H1 (cell line): ENCODE measurements around the gene C12orf43. TPM values are rescaled to one million over a fixed set of nuclear protein-coding genes. Genes with fewer than 3 reads are reported as not detected.

Experiments
- CTCF ChIA-PET: fragments of 300-600 bp; sonication (Branson Sonifier 250); formaldehyde crosslinking; loops from one replicate; lab custom pipeline; 2021; ENCODE audit not compliant: partially characterized antibody; lab: Charles Lee
- POLR2A ChIA-PET: fragments of 300-600 bp; sonication (Branson Sonifier 250); formaldehyde crosslinking; loops from one replicate; lab custom pipeline; 2021; ENCODE audit warnings: inconsistent platforms; ENCODE audit not compliant: partially characterized antibody; lab: Charles Lee
- DNase-seq, 2 experiments: peaks; one replicate each; pipeline versions ENCODE4 v3.0.0 to v3.0.0-alpha.2; 2010 to 2022; ENCODE audit warnings: low spot score in 2 of 2, low read depth in 1 of 2, mixed read lengths in 1 of 2
- FAIRE-seq: peaks from 2 replicates; lab custom pipeline; 2011; peaks lifted over from hg19 to GRCh38; lab: Jason Lieb, UNC
- H2AFZ ChIP-seq: 2 replicates; pipeline ENCODE4 v1.8.1; 2012; ENCODE audit warnings: low read length, inconsistent platforms
- H2AK5ac ChIP-seq: 2 replicates; pipeline ENCODE4 v1.6.1; 2013; ENCODE audit warnings: low read depth, low read length
- H2BK120ac ChIP-seq: replicated peaks from 2 replicates; pipeline ENCODE3; 2013; ENCODE audit warnings: low read depth, low read length, inconsistent platforms
- H2BK12ac ChIP-seq: 2 replicates; pipeline ENCODE4 v1.6.1; 2013; ENCODE audit warnings: low read depth, low read length
- H2BK15ac ChIP-seq: 2 replicates; pipeline ENCODE4 v1.6.1; 2013; ENCODE audit warnings: low read length
- H2BK20ac ChIP-seq: 2 replicates; pipeline ENCODE4 v1.6.1; 2013; ENCODE audit warnings: low read length
- H2BK5ac ChIP-seq: 2 replicates; pipeline ENCODE4 v1.6.1; 2013; ENCODE audit warnings: low read depth, low read length
- H3K14ac ChIP-seq: 2 replicates; pipeline ENCODE4 v1.6.1; 2013; ENCODE audit warnings: inconsistent platforms; ENCODE audit not compliant: insufficient read length
- H3K18ac ChIP-seq: 2 replicates; pipeline ENCODE4 v1.6.1; 2013; ENCODE audit warnings: low read length; ENCODE audit errors: extremely low read depth
- H3K23ac ChIP-seq: 2 replicates; pipeline ENCODE4 v1.6.1; 2013; ENCODE audit warnings: inconsistent platforms; ENCODE audit not compliant: insufficient read length
- H3K23me2 ChIP-seq: 2 replicates; pipeline ENCODE4 v1.6.1; 2013; ENCODE audit warnings: low read depth, low read length
- H3K27ac ChIP-seq: 2 replicates; pipeline ENCODE4 v1.6.1; 2011; ENCODE audit warnings: low read depth, low read length, inconsistent platforms
- H3K27me3 ChIP-seq, 4 experiments: replicated peaks in 1 of 4; 1 replicate in 1 of 4; 2 replicates in 3 of 4; pipeline versions ENCODE4 v1.6.1 to v1.8.1; 2011 to 2013; ENCODE audit warnings: low read length in 3 of 4, mild to moderate bottlenecking in 3 of 4, inconsistent platforms in 2 of 4, mixed read lengths in 2 of 4, moderate library complexity in 1 of 4; ENCODE audit not compliant: control insufficient read depth in 3 of 4, insufficient read depth in 3 of 4; ENCODE audit errors: extremely low read depth in 1 of 4
- H3K36me3 ChIP-seq, 4 experiments: 2 replicates each; pipeline versions ENCODE4 v1.6.1 to v1.8.1; 2011 to 2013; ENCODE audit warnings: mild to moderate bottlenecking in 4 of 4, low read length in 3 of 4, moderate library complexity in 2 of 4, control low read depth in 1 of 4, inconsistent platforms in 1 of 4; ENCODE audit not compliant: insufficient read depth in 4 of 4, control insufficient read depth in 2 of 4
- H3K4ac ChIP-seq: replicated peaks from 2 replicates; pipeline ENCODE3; 2013; ENCODE audit warnings: low read length, low read depth, mixed read lengths, inconsistent platforms; ENCODE audit not compliant: insufficient read length
- H3K4me1 ChIP-seq, 4 experiments: replicated peaks in 1 of 4; 1 replicate in 1 of 4; 2 replicates in 3 of 4; pipeline versions ENCODE4 v1.6.1 to v1.8.1; 2011 to 2013; ENCODE audit warnings: low read length in 3 of 4, inconsistent platforms in 2 of 4, mixed read lengths in 1 of 4; ENCODE audit not compliant: insufficient read depth in 4 of 4, control insufficient read depth in 3 of 4
- H3K4me2 ChIP-seq, 2 experiments: 2 replicates each; pipeline versions ENCODE4 v1.6.1 to v1.8.1; 2011 to 2013; ENCODE audit warnings: low read depth in 2 of 2, low read length in 2 of 2, control low read depth in 1 of 2, inconsistent platforms in 1 of 2, mild to moderate bottlenecking in 1 of 2; ENCODE audit not compliant: insufficient read depth in 1 of 2
- H3K4me3 ChIP-seq, 4 experiments: fragments of 200-600, 300-600 bp in 1 of 4; sonication (generic), shearing (Covaris generic), sonication (Bioruptor Twin) in 1 of 4; 2 replicates each; pipeline versions ENCODE4 v1.5.1 to v1.8.1; 2011 to 2016; ENCODE audit warnings: low read length in 4 of 4, low read depth in 3 of 4, control low read depth in 2 of 4, inconsistent platforms in 2 of 4, mild to moderate bottlenecking in 2 of 4, mixed read lengths in 1 of 4, moderate library complexity in 1 of 4; ENCODE audit not compliant: insufficient read depth in 2 of 4; ENCODE audit errors: extremely low read depth in 1 of 4
- H3K56ac ChIP-seq: replicated peaks from 2 replicates; pipeline ENCODE3; 2013; ENCODE audit warnings: low read depth, mild to moderate bottlenecking, mixed read lengths, low read length, inconsistent platforms; ENCODE audit not compliant: insufficient read length
- H3K79me1 ChIP-seq: 2 replicates; pipeline ENCODE4 v1.6.1; 2013; ENCODE audit warnings: low read depth, low read length, control low read depth
- H3K79me2 ChIP-seq, 2 experiments: 2 replicates each; pipeline versions ENCODE4 v1.6.1 to v1.8.1; 2012 to 2013; ENCODE audit warnings: low read length in 2 of 2, mild to moderate bottlenecking in 2 of 2, inconsistent platforms in 1 of 2; ENCODE audit not compliant: insufficient read depth in 2 of 2, control insufficient read depth in 1 of 2
- H3K9ac ChIP-seq, 4 experiments: replicated peaks in 1 of 4; 1 replicate in 1 of 4; 2 replicates in 3 of 4; pipeline versions ENCODE4 v1.6.1 to v1.8.1; 2011 to 2013; ENCODE audit warnings: low read depth in 3 of 4, low read length in 3 of 4, control low read depth in 2 of 4, mild to moderate bottlenecking in 2 of 4, moderate library complexity in 2 of 4, inconsistent platforms in 1 of 4; ENCODE audit errors: extremely low read depth in 1 of 4
- H3K9me3 ChIP-seq, 2 experiments: 2 replicates each; pipeline versions ENCODE4 v1.6.1 to v1.8.1; 2012 to 2013; ENCODE audit warnings: mild to moderate bottlenecking in 2 of 2, moderate library complexity in 2 of 2, control low read depth in 1 of 2, inconsistent platforms in 1 of 2, low read depth in 1 of 2, low read length in 1 of 2, mixed read lengths in 1 of 2; ENCODE audit not compliant: insufficient read depth in 2 of 2
- H4K20me1 ChIP-seq, 2 experiments: replicated peaks in 1 of 2; 2 replicates each; pipeline versions ENCODE3 to v1.8.1; 2011 to 2013; ENCODE audit warnings: inconsistent platforms in 2 of 2, low read length in 2 of 2, mild to moderate bottlenecking in 1 of 2; ENCODE audit not compliant: insufficient read depth in 2 of 2, control insufficient read depth in 1 of 2
- H4K5ac ChIP-seq: 2 replicates; pipeline ENCODE4 v1.6.1; 2013; ENCODE audit warnings: low read length, low read depth, mixed read lengths, inconsistent platforms; ENCODE audit not compliant: insufficient read length
- H4K8ac ChIP-seq: 2 replicates; pipeline ENCODE4 v1.8.0; 2013; ENCODE audit warnings: mild to moderate bottlenecking, moderate library complexity, low read length, inconsistent platforms; ENCODE audit not compliant: insufficient read depth; ENCODE audit errors: extremely low read depth
- H4K91ac ChIP-seq: replicated peaks from 2 replicates; pipeline ENCODE3; 2013; ENCODE audit warnings: low read length, mixed read lengths, inconsistent platforms; ENCODE audit not compliant: insufficient read length
- ASH2L ChIP-seq: fragments of 200-600, 300-600 bp; sonication (generic); IDR thresholded peaks from one replicate; pipeline ENCODE4 v1.7.1; 2017; ENCODE audit warnings: low read length
- BCL11A ChIP-seq, 2 experiments: IDR thresholded peaks; one replicate each; pipeline ENCODE4 v1.6.1; 2011; ENCODE audit warnings: low read depth in 2 of 2, low read length in 2 of 2, mild to moderate bottlenecking in 2 of 2
- CHD2 ChIP-seq: IDR thresholded peaks from 2 replicates; pipeline ENCODE4 v1.6.1; 2012; ENCODE audit warnings: low read length, improper control_type of control experiment
- EGR1 ChIP-seq: IDR thresholded peaks from 2 replicates; pipeline ENCODE4 v1.6.1; 2011; ENCODE audit warnings: low read depth, low read length, borderline replicate concordance
- GTF2F1 ChIP-seq: IDR thresholded peaks from 2 replicates; pipeline ENCODE4 v1.6.1; 2012; ENCODE audit warnings: low read depth, low read length, improper control_type of control experiment, borderline replicate concordance
- KDM5A ChIP-seq: fragments of 200-600 bp; IDR thresholded peaks from 2 replicates; pipeline ENCODE4 v1.7.1; 2012; ENCODE audit warnings: mild to moderate bottlenecking, low read length, inconsistent platforms, mixed read lengths
- POLR2AphosphoS5 ChIP-seq: IDR thresholded peaks from 2 replicates; pipeline ENCODE4 v1.6.1; 2011; ENCODE audit warnings: low read depth, low read length
- POU5F1 ChIP-seq: IDR thresholded peaks from 2 replicates; pipeline ENCODE4 v1.6.1; 2011; ENCODE audit warnings: low read depth, mild to moderate bottlenecking, low read length, moderate library complexity
- RXRA ChIP-seq: IDR thresholded peaks from 2 replicates; pipeline ENCODE4 v1.6.1; 2011; ENCODE audit warnings: low read depth, mild to moderate bottlenecking, low read length, moderate library complexity; ENCODE audit not compliant: insufficient read depth
- SP1 ChIP-seq: IDR thresholded peaks from 2 replicates; pipeline ENCODE4 v1.6.1; 2011; ENCODE audit warnings: low read depth, low read length
- SP4 ChIP-seq: IDR thresholded peaks from 2 replicates; pipeline ENCODE4 v1.6.1; 2012; ENCODE audit warnings: low read length, inconsistent platforms
- YY1 ChIP-seq: IDR thresholded peaks from 2 replicates; pipeline ENCODE4 v1.6.1; 2011; ENCODE audit warnings: low read depth, mild to moderate bottlenecking, low read length
- WGBS, 2 experiments: shearing (Covaris generic) in 1 of 2; methylation state at CpG; one replicate each; pipeline versions ENCODE4 v1.1.6 to v1.1.7; 2013 to 2015; ENCODE audit warnings: low lambda C conversion rate in 2 of 2, mixed read lengths in 2 of 2, inconsistent platforms in 1 of 2, low coverage in 1 of 2, missing lambda C conversion rate in 1 of 2; ENCODE audit not compliant: insufficient replicate concordance in 2 of 2, insufficient coverage in 1 of 2, insufficient read length in 1 of 2; ENCODE audit errors: extremely low coverage in 1 of 2, missing lambda C conversion rate in 1 of 2; 5-methylcytosine and 5-hydroxymethylcytosine counted together
- polyA plus RNA-seq, 7 experiments: library from polyadenylated mRNA; depleted of rRNA in 3 of 7; stranded (reverse) in 5 of 7; unstranded in 2 of 7; fragments of >200 nt in 5 of 7; fragments of 200-250 nt in 2 of 7; gene quantifications; 1 replicate in 5 of 7; 2 replicates in 1 of 7; 4 replicates in 1 of 7; pipeline versions ENCODE4 v1.2.1 to v1.2.3, GENCODE V29; 2011 to 2013; ENCODE audit warnings: missing spikeins in 2 of 7, mixed read lengths in 2 of 7
- total RNA-seq: library from RNA; stranded (reverse); fragmentation: NEBNext Ultra II Directional; extraction: Animal tissue kit (Norgen Biotek cat#: 25700); gene quantifications from 2 replicates; pipeline ENCODE4 v1.2.1, GENCODE V29; 2021
- TF ChIP-seq, protein P1 (sequence below): IDR thresholded peaks from 2 replicates; pipeline ENCODE4 v1.6.1; 2012; ENCODE audit warnings: low read length, inconsistent platforms

Gene C12orf43
- total and polyA plus RNA-seq, 2 of the 8 experiments (the other 6 are each of a cell fraction or from before 2014, with no cell fraction given), result 9.2 to 22.3 TPM

DNA sequence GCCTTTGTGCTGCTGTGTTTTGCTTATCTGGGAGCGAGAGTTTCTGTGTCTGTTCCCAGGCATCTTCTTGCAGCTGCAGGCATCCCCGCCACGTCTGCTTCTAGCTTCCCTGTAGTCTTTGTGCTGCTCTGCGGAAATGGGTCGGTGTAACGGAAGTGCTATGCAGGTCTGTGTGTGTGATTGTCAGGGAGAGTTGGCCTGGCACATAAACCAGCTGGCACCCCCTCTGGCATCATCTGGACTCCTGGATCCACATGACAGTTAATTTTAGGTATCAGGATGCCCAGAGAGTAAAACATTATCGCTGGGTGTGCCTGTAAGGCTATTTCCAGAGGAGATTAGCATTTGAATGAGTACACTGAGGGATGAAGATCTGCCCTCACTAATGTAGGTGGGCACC lies 32.2 kb upstream of the C12orf43 start:
- FAIRE-seq, result no peak
- POLR2A ChIA-PET, result no interaction called here
- Histone ChIP-seq H2AFZ (no peak overlapping the region; the same call in 1 of the 2 replicates), H2BK5ac (no peak overlapping the region), H4K5ac (no peak overlapping the region), H3K27me3 (no peaks in the 10 kb centered on the region; a peak in 1 of 7 replicates), H3K4me2 (no peak overlapping the region), H3K56ac (no peak overlapping the region), H2AK5ac (no peak overlapping the region), H3K14ac (no peak overlapping the region), H4K20me1 (no peaks in the 10 kb centered on the region), H3K36me3 (no peaks in the 10 kb centered on the region), H2BK15ac (no peak overlapping the region), H3K4me3 (no peak overlapping the region), H2BK12ac (no peak overlapping the region), H3K27ac (no peak overlapping the region), H4K91ac (no peak overlapping the region), H3K79me2 (no peaks in the 10 kb centered on the region), H3K23ac (no peak overlapping the region), H3K23me2 (no peaks in the 10 kb centered on the region), H4K8ac (no peak overlapping the region), H3K18ac (no peak overlapping the region), H3K4ac (no peak overlapping the region), H2BK20ac (no peak overlapping the region), H3K9me3 (no peaks in the 10 kb centered on the region), H3K79me1 (no peaks in the 10 kb centered on the region), H2BK120ac (no peak overlapping the region), H3K4me1 (no peaks in the 10 kb centered on the region), H3K9ac (no peak overlapping the region; a peak in 1 of 7 replicates)
- CTCF ChIA-PET, result interaction anchor here (1.0 to 2.0 kb wide), 4 partner anchors 12 to 190 kb away, joined by 3 to 10 read pairs (median 3); no protein-coding TSS in a partner anchor
- TF ChIP-seq SP1 (no peak), YY1 (no peak), SP4 (no peak), CHD2 (no peak), RXRA (no peak), POLR2AphosphoS5 (no peak), POU5F1 (no peak), ASH2L (no peak), BCL11A (IDR thresholded peaks at IDR 0.05; ENCODE audit: low read depth in 2 of 2, low read length in 2 of 2) (no peak), KDM5A (no peak), GTF2F1 (no peak), EGR1 (no peak)
- TF ChIP-seq, protein P1, sequence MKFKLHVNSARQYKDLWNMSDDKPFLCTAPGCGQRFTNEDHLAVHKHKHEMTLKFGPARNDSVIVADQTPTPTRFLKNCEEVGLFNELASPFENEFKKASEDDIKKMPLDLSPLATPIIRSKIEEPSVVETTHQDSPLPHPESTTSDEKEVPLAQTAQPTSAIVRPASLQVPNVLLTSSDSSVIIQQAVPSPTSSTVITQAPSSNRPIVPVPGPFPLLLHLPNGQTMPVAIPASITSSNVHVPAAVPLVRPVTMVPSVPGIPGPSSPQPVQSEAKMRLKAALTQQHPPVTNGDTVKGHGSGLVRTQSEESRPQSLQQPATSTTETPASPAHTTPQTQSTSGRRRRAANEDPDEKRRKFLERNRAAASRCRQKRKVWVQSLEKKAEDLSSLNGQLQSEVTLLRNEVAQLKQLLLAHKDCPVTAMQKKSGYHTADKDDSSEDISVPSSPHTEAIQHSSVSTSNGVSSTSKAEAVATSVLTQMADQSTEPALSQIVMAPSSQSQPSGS, result no peak
- WGBS, 2 experiments, result 84% methylated on average over 7 of the region's 7 CpGs; no CpG with 5 or more reads in 1 of the 2 experiments
- no peak for DNase-seq
